ENCODE results near the gene RNF114.
A peak's percentile ranks its signal among the peaks of the same experiment; 100 is the strongest.

Gene RNF114
- long read RNA-seq, transcript RNF114-201 (6 exons, 2,503 nt), result major isoform, 476 of 533 reads
- long read RNA-seq, partial matches to known transcripts, result 5 of 533 reads
- long read RNA-seq, other reads (novel, unspliced or antisense), result 44 of 533 reads

GRCh38 chr20:49936153-49937026, at the start of gene RNF114:
Gene RNF114 (plus strand): TSS chr20:49936397. CDS start chr20:49936413, 16 bp downstream.
- Histone ChIP-seq H3K4me3 (replicated peaks; ENCODE audit: insufficient read depth, low read length) (peak within 1 kb of the TSS; percentile 93), H3K27me3 (ENCODE audit: insufficient read depth, poor library complexity, severe bottlenecking) (no peaks in the 10 kb centered on the region), H3K27ac (replicated peaks) (peak within 1 kb of the TSS; percentile 88)
- DNase-seq (ENCODE audit: low read depth in 1 of 2, low spot score in 1 of 2), result peak; percentile 84 to 89
- TF ChIP-seq CTCF (IDR thresholded peaks at IDR 0.05; ENCODE audit: insufficient read depth, low read length) (no peak), GABPA (IDR thresholded peaks at IDR 0.05; ENCODE audit: low read depth) (no peak), REST (IDR thresholded peaks at IDR 0.05; ENCODE audit: insufficient replicate concordance, low read depth) (peak; percentile 52), SPI1 (IDR thresholded peaks at IDR 0.05; ENCODE audit: borderline replicate concordance, low read depth) (peak; percentile 82; the same call in 1 of the 2 replicates), POLR2AphosphoS5 (IDR thresholded peaks at IDR 0.05; ENCODE audit: low read depth) (peak; percentile 78)

GRCh38 chr20:49886571-49887213, 49.5 kb upstream of the RNF114 start:
- Histone ChIP-seq H3K27me3 (ENCODE audit: insufficient read depth, poor library complexity, severe bottlenecking) (no peaks in the 10 kb centered on the region), H3K27ac (replicated peaks) (no peak overlapping the region), H3K4me3 (replicated peaks; ENCODE audit: insufficient read depth, low read length) (no peak overlapping the region)
- DNase-seq (ENCODE audit: low read depth in 1 of 2, low spot score in 1 of 2), result no peak
- no peak for TF ChIP-seq REST (IDR thresholded peaks at IDR 0.05; ENCODE audit: insufficient replicate concordance, low read depth)
- no peak for TF ChIP-seq SPI1 (IDR thresholded peaks at IDR 0.05; ENCODE audit: borderline replicate concordance, low read depth)
- no peak for TF ChIP-seq GABPA (IDR thresholded peaks at IDR 0.05; ENCODE audit: low read depth)
- TF ChIP-seq POLR2AphosphoS5 (IDR thresholded peaks at IDR 0.05; ENCODE audit: low read depth), result no peak
- TF ChIP-seq CTCF (IDR thresholded peaks at IDR 0.05; ENCODE audit: insufficient read depth, low read length), result no peak

- Histone ChIP-seq H3K27ac (replicated peaks) (no peak overlapping the region), H3K27me3 (ENCODE audit: insufficient read depth, poor library complexity, severe bottlenecking) (no peaks in the 10 kb centered on the region), H3K4me3 (replicated peaks; ENCODE audit: insufficient read depth, low read length) (no peak overlapping the region)
- no peak for DNase-seq (ENCODE audit: low read depth in 1 of 2, low spot score in 1 of 2)
- TF ChIP-seq CTCF (IDR thresholded peaks at IDR 0.05; ENCODE audit: insufficient read depth, low read length) (no peak), SPI1 (IDR thresholded peaks at IDR 0.05; ENCODE audit: borderline replicate concordance, low read depth) (no peak), POLR2AphosphoS5 (IDR thresholded peaks at IDR 0.05; ENCODE audit: low read depth) (no peak), REST (IDR thresholded peaks at IDR 0.05; ENCODE audit: insufficient replicate concordance, low read depth) (no peak), GABPA (IDR thresholded peaks at IDR 0.05; ENCODE audit: low read depth) (no peak)
Observed at GRCh38 chr20:49887251-49888211, 48.7 kb upstream of the RNF114 start.
